ENCODE data around the gene TNFAIP2.

Gene TNFAIP2

GRCh38 chr14:103144085-103144484 lies 20.8 kb downstream of the TNFAIP2 start:
- Histone ChIP-seq H3K36me3 (ENCODE audit: insufficient read depth) (no peaks in the 10 kb centered on the region), H2AFZ (ENCODE audit: low read depth) (no peak overlapping the region), H3K27me3 (ENCODE audit: insufficient read depth, low read depth) (no peaks in the 10 kb centered on the region), H3K4me2 (no peak overlapping the region), H3K4me3 (IDR thresholded peaks at IDR 0.05; ENCODE audit: insufficient read depth, low read depth, low read length) (no peak overlapping the region), H3K9ac (no peak overlapping the region), H3K4me1 (ENCODE audit: low read depth, poor library complexity, severe bottlenecking) (peaks cover 19% of the 10 kb centered on the region), H4K20me1 (ENCODE audit: insufficient read depth) (no peaks in the 10 kb centered on the region), H3K27ac (no peak overlapping the region), H3K79me2 (ENCODE audit: insufficient read depth, low read depth) (no peaks in the 10 kb centered on the region)
- no peak for TF ChIP-seq CTCF (conservative IDR thresholded peaks at IDR 0.05; ENCODE audit: low read depth, low read length)

- Histone ChIP-seq H3K79me2 (ENCODE audit: insufficient read depth, low read depth) (no peaks in the 10 kb centered on the region), H3K27ac (no peak overlapping the region), H4K20me1 (ENCODE audit: insufficient read depth) (no peaks in the 10 kb centered on the region), H3K36me3 (ENCODE audit: insufficient read depth) (no peaks in the 10 kb centered on the region), H3K4me1 (ENCODE audit: low read depth, poor library complexity, severe bottlenecking) (peaks cover 6% of the 10 kb centered on the region), H3K4me2 (no peak overlapping the region), H3K4me3 (IDR thresholded peaks at IDR 0.05; ENCODE audit: insufficient read depth, low read depth, low read length) (no peak overlapping the region), H2AFZ (ENCODE audit: low read depth) (no peak overlapping the region), H3K9ac (no peak overlapping the region), H3K27me3 (ENCODE audit: insufficient read depth, low read depth) (no peaks in the 10 kb centered on the region)
- no peak for TF ChIP-seq CTCF (conservative IDR thresholded peaks at IDR 0.05; ENCODE audit: low read depth, low read length)
Observed at GRCh38 chr14:103146141-103146709, 23.0 kb downstream of the TNFAIP2 start.

- no peak for TF ChIP-seq CTCF (conservative IDR thresholded peaks at IDR 0.05; ENCODE audit: low read depth, low read length)
- no peaks in the 10 kb centered on the region for H3K4me1 ChIP-seq (ENCODE audit: low read depth, poor library complexity, severe bottlenecking)
- no peaks in the 10 kb centered on the region for H3K79me2 ChIP-seq (ENCODE audit: insufficient read depth, low read depth)
- no peak overlapping the region for H3K27ac ChIP-seq
- H4K20me1 ChIP-seq (ENCODE audit: insufficient read depth) = no peaks in the 10 kb centered on the region
- no peak overlapping the region for H3K9ac ChIP-seq
- no peak overlapping the region for H3K4me2 ChIP-seq
- H3K4me3 ChIP-seq (IDR thresholded peaks at IDR 0.05; ENCODE audit: insufficient read depth, low read depth, low read length) = no peak overlapping the region
- H2AFZ ChIP-seq (ENCODE audit: low read depth) = no peak overlapping the region
- H3K36me3 ChIP-seq (ENCODE audit: insufficient read depth) = no peaks in the 10 kb centered on the region
- H3K27me3 ChIP-seq (ENCODE audit: insufficient read depth, low read depth) = no peaks in the 10 kb centered on the region
Observed at GRCh38 chr14:103149351-103150237, 26.3 kb downstream of the TNFAIP2 start.

GRCh38 chr14:103151270-103151945 lies 28.1 kb downstream of the TNFAIP2 start:
- no peak for TF ChIP-seq CTCF (conservative IDR thresholded peaks at IDR 0.05; ENCODE audit: low read depth, low read length)
- Histone ChIP-seq H3K4me2 (no peak overlapping the region), H3K36me3 (ENCODE audit: insufficient read depth) (no peaks in the 10 kb centered on the region), H3K27ac (no peak overlapping the region), H3K4me3 (IDR thresholded peaks at IDR 0.05; ENCODE audit: insufficient read depth, low read depth, low read length) (no peak overlapping the region), H3K27me3 (ENCODE audit: insufficient read depth, low read depth) (no peaks in the 10 kb centered on the region), H4K20me1 (ENCODE audit: insufficient read depth) (no peaks in the 10 kb centered on the region), H2AFZ (ENCODE audit: low read depth) (no peak overlapping the region), H3K79me2 (ENCODE audit: insufficient read depth, low read depth) (no peaks in the 10 kb centered on the region), H3K9ac (no peak overlapping the region), H3K4me1 (ENCODE audit: low read depth, poor library complexity, severe bottlenecking) (no peaks in the 10 kb centered on the region)

Data from KMS-11 (cell line).